Middle frontal gyrus (tissue), 1 donor: ENCODE results near the gene GJB3.

Source experiments
- DNase-seq: peaks from one replicate; pipeline ENCODE4 v3.0.0-alpha.2; 2015; ENCODE audit warnings: low spot score; ENCODE audit errors: extremely low spot score

GJB3 gene

DNA sequence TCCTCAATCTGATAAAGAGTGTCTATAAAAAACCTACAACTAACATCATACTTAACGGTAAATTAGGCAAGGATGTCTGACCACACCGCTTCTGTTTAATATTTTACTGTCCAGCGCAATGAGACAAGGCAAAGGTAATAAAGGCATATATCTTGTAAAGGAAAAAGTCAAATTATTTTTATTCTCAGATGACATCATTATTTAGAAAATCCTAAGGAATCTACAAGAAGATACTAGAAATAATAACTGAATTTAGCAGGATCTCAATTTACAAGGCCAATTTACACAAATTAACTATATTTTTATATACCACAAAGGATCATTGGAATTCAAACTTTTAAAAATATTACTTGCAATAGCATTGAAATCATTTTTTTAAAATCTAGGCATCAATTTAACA is 41.2 kb downstream of the GJB3 start:
- DNase-seq = no peak

DNA sequence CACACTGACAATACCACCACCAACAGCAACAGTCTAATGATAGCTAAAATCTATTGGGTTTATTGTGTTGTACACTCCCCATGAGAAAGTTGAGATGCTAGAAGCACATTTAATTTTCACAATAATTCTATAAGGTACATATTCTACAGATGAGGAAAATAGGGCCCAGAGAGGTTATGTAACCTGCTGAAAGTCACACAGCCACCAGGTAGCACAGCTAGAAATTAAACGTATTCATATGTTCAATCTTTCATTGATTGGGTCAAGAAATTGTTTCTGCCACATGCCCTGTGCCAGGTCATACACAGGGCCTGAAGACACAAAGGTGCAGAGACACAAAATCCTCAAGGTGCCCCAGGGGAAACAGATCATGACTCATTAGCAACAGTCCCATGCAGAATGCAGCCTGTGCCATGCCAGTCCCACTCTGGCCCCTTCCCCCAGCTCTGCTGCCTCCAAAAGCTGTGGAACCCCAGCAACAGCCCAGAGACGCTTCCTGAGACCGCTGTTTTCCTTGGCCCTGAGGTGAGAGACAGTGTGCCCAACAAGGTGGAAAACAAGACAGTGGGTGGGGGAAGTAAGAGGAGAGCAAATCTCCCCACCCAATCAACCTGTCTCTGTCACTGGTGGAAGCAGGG is 43.9 kb downstream of the GJB3 start:
- no peak for DNase-seq

DNA sequence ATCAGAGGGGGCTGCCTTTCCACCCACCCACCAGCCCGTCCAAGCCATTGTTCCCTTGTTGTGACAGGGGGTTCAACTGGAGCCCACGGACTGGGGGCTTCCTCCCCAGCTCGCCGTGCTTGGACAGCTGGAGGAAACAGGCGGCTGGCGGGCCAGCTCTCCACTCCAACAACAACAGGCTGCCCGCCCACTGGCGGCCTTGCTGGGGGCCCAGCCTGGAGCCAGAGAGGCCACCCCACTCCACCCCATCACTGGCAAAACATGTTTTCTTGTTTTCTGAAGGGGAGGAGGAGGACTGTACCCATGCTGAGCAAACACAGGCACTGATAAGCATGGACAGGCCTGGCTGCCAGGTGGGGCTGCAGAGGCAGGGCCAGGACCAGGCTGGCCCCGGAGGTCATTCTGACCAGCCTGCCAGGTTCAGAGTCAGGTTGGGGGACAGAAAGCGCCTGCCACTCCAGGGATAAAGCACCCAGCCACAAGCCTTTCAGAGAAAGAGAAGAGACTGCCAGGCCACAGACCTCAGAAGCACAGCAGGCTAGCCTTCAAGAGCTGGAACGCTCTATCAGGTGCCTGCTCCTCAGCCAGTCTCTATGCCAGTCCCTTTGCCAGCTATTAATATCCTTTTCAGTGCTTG is 44.6 kb downstream of the GJB3 start:
- no peak for DNase-seq

DNA sequence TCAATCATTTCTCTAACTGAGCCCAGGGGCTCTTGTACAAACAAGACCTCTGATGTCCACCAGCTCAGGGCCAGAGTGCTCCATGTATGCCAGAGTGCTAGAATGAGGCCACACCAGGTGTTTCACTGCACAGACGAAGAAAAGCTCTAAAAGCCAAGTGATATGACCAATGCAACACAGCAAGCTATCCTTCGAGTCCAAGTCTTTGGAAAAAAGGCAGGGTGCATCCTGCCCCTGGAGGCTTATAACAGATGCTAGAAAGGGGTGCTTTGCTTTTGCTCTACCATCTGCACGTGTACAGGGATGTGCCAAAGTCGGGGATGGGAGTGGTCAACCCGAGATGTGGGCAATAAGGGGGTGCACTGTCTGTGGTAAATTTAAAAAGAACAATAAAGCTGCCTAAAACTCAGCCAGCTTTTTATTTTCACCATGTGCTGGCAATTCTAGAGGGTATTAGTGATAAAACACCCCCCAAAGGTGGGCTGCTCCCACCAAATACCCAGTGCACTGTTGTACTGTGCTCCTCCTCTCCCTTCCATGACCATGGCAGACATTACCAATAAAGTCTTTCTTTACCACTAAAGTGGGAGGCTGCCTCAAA is 46.4 kb downstream of the GJB3 start:
- no peak for DNase-seq

DNA sequence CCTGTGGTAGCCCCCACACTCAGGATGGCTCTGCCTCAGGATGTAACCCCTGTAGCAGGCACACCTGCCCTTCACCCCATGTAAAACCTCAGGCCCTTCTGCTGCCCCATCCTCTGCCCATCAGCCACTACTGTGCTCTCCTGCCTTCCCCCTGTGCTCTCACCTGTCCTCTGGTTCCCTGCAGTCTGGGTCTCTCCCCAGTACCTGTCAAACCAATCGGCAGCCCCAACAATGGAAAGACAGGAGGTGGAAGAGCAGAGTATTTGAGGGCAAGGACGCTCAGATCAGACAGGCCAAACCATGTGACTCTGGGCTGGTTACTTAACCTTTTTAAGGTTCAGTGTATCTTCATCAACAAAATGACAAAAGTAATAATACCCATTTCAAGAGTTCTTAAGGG is 47.6 kb downstream of the GJB3 start:
- no peak for DNase-seq

DNA sequence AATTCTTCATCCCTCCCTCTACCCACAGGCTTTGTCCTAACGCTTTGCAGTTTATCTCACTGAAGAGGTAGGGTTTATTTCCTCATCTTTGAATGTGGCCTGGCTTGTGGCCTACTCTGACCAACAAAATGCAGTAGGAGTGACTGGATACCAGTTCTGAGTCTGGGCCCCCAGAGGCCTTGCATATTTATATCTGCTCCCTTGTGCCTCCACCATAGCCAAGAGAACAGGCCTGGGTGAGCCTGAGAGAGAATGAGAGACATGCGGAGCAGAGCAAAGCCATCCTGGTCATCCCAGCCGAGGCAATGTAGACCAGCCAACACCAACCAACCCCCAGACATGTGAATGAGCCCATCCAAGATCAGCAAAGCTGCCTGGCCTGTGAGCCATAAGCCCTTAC is 48.2 kb downstream of the GJB3 start:
- no peak for DNase-seq

DNA sequence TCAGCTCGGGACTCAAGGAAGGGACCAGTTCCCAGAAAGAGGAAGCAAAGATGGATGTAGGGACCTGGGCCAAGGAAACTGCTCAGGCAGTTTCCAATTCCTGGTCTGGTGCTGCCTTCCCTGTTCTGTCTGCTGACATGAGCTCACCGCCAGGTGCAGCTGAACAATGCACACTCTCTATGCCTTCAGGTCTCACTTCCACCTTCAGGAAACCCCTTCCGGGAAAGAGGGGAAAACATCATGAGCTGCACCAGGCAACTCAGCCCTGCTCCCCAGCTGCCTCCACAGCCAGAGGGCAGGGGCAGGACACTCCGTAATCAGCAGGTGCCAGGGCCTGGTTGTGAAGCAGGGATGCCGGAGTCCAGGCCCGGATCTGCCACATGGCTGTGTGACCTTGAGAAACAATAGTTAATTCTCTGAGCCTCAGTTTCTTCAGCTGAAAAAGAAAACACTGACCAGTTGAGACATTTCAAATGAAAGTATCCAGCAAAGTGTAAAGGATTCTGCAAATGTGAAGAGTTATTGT is 50.8 kb downstream of the GJB3 start:
- no peak for DNase-seq

DNA sequence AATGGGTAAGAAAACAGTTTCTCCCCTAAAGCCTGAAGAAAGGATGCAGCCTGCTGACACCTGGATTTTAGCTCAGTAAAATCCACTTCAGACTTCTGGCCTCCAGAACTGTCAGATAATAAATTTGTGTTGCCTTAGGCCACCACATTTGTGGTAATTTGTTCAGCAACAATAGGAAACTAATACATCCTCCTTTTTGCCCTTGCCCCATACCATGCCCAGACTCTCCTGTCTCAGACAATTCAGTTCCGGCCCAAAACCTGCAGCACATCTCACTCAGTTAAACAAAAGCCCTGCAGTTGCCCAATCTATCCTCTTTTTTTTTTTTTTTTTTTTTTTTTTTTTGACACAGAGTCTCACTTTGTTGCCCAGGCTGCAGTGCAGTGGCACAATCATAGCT is 52.7 kb downstream of the GJB3 start:
- DNase-seq = no peak
